ENCODE results near the gene MACROD2. TPM values are rescaled to one million over a fixed set of nuclear protein-coding genes. Genes with fewer than 3 reads are reported as not detected.

The MACROD2 gene
- total and polyA plus RNA-seq, 2 donors (not counting 1 experiment from before 2014, with no cell fraction given) = 5.3 to 6.7 TPM

GRCh38 chr20:14698125-14698524 is 702.8 kb downstream of the MACROD2 start:
- Histone ChIP-seq H2AFZ (ENCODE audit: insufficient read depth, low read depth, low read length, poor library complexity, severe bottlenecking) (no peak overlapping the region), H3K9ac (ENCODE audit: low read length) (no peak overlapping the region), H4K20me1 (ENCODE audit: control insufficient read depth, insufficient read depth, low read length, poor library complexity, severe bottlenecking) (no peaks in the 10 kb centered on the region), H3K79me2 (ENCODE audit: control insufficient read depth, insufficient read depth, low read length) (no peaks in the 10 kb centered on the region), H3K9me3 (ENCODE audit: control extremely low read depth in 1 of 3, control insufficient read depth in 2 of 3, insufficient read depth in 1 of 3, low read length in 2 of 3) (no peaks in the 10 kb centered on the region), H3K4me3 (ENCODE audit: control extremely low read depth in 1 of 5, extremely low read depth in 1 of 5, insufficient read depth in 1 of 5, low read depth in 2 of 5, low read length in 4 of 5) (no peak overlapping the region), H3K4me2 (replicated peaks; ENCODE audit: low read depth, low read length, poor library complexity, severe bottlenecking) (no peak overlapping the region), H3K36me3 (replicated peaks in 1 of 2; ENCODE audit: control extremely low read depth in 1 of 2, control insufficient read depth in 1 of 2, extremely low read depth in 1 of 2, insufficient read depth in 2 of 2, low read length in 1 of 2) (no peaks in the 10 kb centered on the region), H3K27ac (ENCODE audit: low read length in 2 of 2) (no peak overlapping the region), H3K4me1 (ENCODE audit: control insufficient read depth in 2 of 2, insufficient read depth in 2 of 2, low read length in 2 of 2) (no peaks in the 10 kb centered on the region), H3K27me3 (replicated peaks in 1 of 4; ENCODE audit: control extremely low read depth in 1 of 4, control insufficient read depth in 3 of 4, insufficient read depth in 4 of 4, low read length in 3 of 4) (no peaks in the 10 kb centered on the region)
- Mint-ChIP-seq H3K27me3 (no peaks in the 10 kb centered on the region), H3K4me3 (no peak overlapping the region), H3K27ac (no peak overlapping the region), H3K9me3 (ENCODE audit: insufficient read depth) (no peaks in the 10 kb centered on the region), H3K4me1 (no peaks in the 10 kb centered on the region)
- TF ChIP-seq EZH2 (IDR thresholded peaks at IDR 0.05; ENCODE audit: borderline replicate concordance, insufficient read depth, low read depth, low read length, poor library complexity, severe bottlenecking) (no peak), CTCF (IDR thresholded peaks at IDR 0.05) (no peak)
- ChIA-PET POLR2A (no interaction called here), CTCF (no interaction called here)
- ATAC-seq (ENCODE audit: low read depth) (no peak), DNase-seq (no peak)
- intact Hi-C loops (cut with micrococcal nuclease) = no loop called here
- 87% methylated on average over 3 of the region's 4 CpGs for WGBS (ENCODE audit: insufficient coverage)

GRCh38 chr20:14698605-14699373 is 703.5 kb downstream of the MACROD2 start:
- no peaks in the 10 kb centered on the region for H3K79me2 ChIP-seq (ENCODE audit: control insufficient read depth, insufficient read depth, low read length)
- ChIA-PET POLR2A (no interaction called here), CTCF (no interaction called here)
- Mint-ChIP-seq H3K4me3 (no peak overlapping the region), H3K9me3 (ENCODE audit: insufficient read depth) (no peaks in the 10 kb centered on the region), H3K27me3 (no peaks in the 10 kb centered on the region), H3K4me1 (no peaks in the 10 kb centered on the region), H3K27ac (no peak overlapping the region)
- no peaks in the 10 kb centered on the region for H3K4me1 ChIP-seq (ENCODE audit: control insufficient read depth in 2 of 2, insufficient read depth in 2 of 2, low read length in 2 of 2)
- TF ChIP-seq CTCF (IDR thresholded peaks at IDR 0.05) (no peak), EZH2 (IDR thresholded peaks at IDR 0.05; ENCODE audit: borderline replicate concordance, insufficient read depth, low read depth, low read length, poor library complexity, severe bottlenecking) (no peak)
- no peaks in the 10 kb centered on the region for H3K27me3 ChIP-seq (replicated peaks in 1 of 4; ENCODE audit: control extremely low read depth in 1 of 4, control insufficient read depth in 3 of 4, insufficient read depth in 4 of 4, low read length in 3 of 4)
- H3K4me2 ChIP-seq (replicated peaks; ENCODE audit: low read depth, low read length, poor library complexity, severe bottlenecking) = no peak overlapping the region
- H2AFZ ChIP-seq (ENCODE audit: insufficient read depth, low read depth, low read length, poor library complexity, severe bottlenecking) = no peak overlapping the region
- no peak for DNase-seq
- intact Hi-C loops (cut with micrococcal nuclease) = no loop called here
- H4K20me1 ChIP-seq (ENCODE audit: control insufficient read depth, insufficient read depth, low read length, poor library complexity, severe bottlenecking) = no peaks in the 10 kb centered on the region
- no peak overlapping the region for H3K27ac ChIP-seq (ENCODE audit: low read length in 2 of 2)
- no peaks in the 10 kb centered on the region for H3K36me3 ChIP-seq (replicated peaks in 1 of 2; ENCODE audit: control extremely low read depth in 1 of 2, control insufficient read depth in 1 of 2, extremely low read depth in 1 of 2, insufficient read depth in 2 of 2, low read length in 1 of 2)
- WGBS (ENCODE audit: insufficient coverage) = no CpG with 5 or more reads among the region's 3 CpGs
- no peak overlapping the region for H3K9ac ChIP-seq (ENCODE audit: low read length)
- no peak for ATAC-seq (ENCODE audit: low read depth)
- H3K4me3 ChIP-seq (ENCODE audit: control extremely low read depth in 1 of 5, extremely low read depth in 1 of 5, insufficient read depth in 1 of 5, low read depth in 2 of 5, low read length in 4 of 5) = no peak overlapping the region
- H3K9me3 ChIP-seq (ENCODE audit: control extremely low read depth in 1 of 3, control insufficient read depth in 2 of 3, insufficient read depth in 1 of 3, low read length in 2 of 3) = no peaks in the 10 kb centered on the region
